Coronary artery (tissue), 2 donors: ENCODE data around the gene PSMD11.

ENCODE experiments used
- DNase-seq: peaks from one replicate; pipeline ENCODE4 v3.0.0-alpha.2; 2017; ENCODE audit warnings: low spot score
- H3K27ac ChIP-seq, 2 donors: fragments of 200-600 bp; sonication (generic); one replicate each; pipeline ENCODE4 v1.5.1; 2016 to 2019
- H3K4me3 ChIP-seq: fragments of 200-600 bp; sonication (generic); 2 replicates; pipeline ENCODE4 v1.5.1; 2016; ENCODE audit warnings: mild to moderate bottlenecking, moderate library complexity
- TF ChIP-seq, protein P1 (sequence below): fragments of 200-600 bp; sonication (generic); IDR thresholded peaks from one replicate; pipeline ENCODE4 v1.5.1; 2019; ENCODE audit warnings: antibody characterized with exemption

PSMD11 gene

GRCh38 chr17:32502013-32502412 is 57.7 kb downstream of the PSMD11 start:
- DNase-seq = no peak
- Histone ChIP-seq H3K27ac (no peak overlapping the region), H3K4me3 (no peak overlapping the region)
- TF ChIP-seq, protein P1, sequence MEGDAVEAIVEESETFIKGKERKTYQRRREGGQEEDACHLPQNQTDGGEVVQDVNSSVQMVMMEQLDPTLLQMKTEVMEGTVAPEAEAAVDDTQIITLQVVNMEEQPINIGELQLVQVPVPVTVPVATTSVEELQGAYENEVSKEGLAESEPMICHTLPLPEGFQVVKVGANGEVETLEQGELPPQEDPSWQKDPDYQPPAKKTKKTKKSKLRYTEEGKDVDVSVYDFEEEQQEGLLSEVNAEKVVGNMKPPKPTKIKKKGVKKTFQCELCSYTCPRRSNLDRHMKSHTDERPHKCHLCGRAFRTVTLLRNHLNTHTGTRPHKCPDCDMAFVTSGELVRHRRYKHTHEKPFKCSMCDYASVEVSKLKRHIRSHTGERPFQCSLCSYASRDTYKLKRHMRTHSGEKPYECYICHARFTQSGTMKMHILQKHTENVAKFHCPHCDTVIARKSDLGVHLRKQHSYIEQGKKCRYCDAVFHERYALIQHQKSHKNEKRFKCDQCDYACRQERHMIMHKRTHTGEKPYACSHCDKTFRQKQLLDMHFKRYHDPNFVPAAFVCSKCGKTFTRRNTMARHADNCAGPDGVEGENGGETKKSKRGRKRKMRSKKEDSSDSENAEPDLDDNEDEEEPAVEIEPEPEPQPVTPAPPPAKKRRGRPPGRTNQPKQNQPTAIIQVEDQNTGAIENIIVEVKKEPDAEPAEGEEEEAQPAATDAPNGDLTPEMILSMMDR = no peak

- TF ChIP-seq, protein P1 = no peak
- Histone ChIP-seq H3K4me3 (no peak overlapping the region), H3K27ac (peak overlapping the region in 1 of 2 donors; percentile 71)
- DNase-seq = no peak
Measured at GRCh38 chr17:32502710-32503109, 58.4 kb downstream of the PSMD11 start.

DNA sequence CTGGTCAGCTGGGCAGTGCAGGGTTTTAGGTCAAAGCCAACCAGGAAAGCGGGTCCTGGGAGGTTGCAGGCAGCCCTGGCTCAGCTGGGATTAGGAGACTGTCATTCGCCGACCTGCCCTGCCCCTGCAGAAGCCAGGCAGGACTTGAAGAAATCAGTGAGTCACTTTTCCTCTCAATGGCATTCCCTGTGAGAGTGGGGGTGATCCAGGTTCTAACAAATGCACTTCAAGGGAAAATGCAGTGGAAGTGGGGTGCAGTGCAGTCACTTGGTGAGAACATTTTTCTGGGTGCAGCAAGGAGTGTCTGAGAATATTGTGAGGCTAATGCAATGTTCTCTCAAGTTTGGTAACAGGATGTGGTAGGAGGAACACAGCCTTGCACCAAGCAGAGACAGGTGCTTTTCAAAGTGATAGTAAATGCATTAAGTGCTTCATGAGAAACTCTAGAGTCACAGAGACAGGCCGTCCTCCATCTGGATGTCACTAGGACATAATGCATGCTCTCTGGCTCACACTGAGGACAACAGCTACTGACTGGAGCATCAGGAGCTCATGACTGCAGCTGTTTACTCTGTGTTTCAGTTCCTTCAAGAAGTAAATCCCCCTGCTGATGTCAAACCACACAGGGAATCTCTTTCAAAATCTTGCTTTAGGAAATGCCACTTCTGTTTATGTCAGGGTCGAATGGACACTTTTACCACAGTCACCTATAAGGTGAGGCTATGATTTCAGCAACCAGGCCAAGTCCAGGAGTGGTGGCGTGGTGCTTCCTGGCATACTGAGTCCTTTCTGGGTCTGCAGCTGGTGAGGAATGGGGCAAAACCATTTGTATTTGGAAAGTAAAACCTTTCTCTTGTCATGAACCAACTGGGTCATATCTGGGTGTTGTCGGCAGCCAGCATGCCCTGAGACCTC is 59.2 kb downstream of the PSMD11 start:
- DNase-seq = no peak
- Histone ChIP-seq H3K27ac (peak overlapping the region in 1 of 2 donors; percentile 71), H3K4me3 (no peak overlapping the region)
- TF ChIP-seq, protein P1 = no peak

- H3K27ac ChIP-seq = peak overlapping the region in 1 of 2 donors; percentile 71
- no peak for DNase-seq
- TF ChIP-seq, protein P1 = no peak
- H3K4me3 ChIP-seq = no peak overlapping the region
Measured at GRCh38 chr17:32504166-32504990, 60.1 kb downstream of the PSMD11 start.

DNA sequence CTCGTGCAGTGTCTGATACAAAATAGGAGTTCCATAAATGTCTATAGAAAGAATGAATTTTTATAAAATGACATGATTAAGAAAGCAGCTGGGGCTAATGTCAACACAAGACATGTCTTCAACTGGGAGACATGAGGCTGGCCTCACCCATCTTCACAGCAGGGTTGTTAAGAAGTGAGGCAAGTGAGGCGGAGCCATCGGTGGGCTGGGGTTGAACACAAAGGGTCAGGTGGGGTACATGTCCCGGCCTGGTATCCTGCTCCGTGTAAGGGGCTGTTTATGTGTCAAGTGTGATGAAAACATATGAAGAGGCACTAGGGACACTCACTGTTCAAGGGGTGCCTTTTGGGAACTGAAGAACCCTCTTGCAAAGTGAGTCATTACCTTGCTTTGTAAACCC is 64.6 kb downstream of the PSMD11 start:
- Histone ChIP-seq H3K27ac (no peak overlapping the region), H3K4me3 (no peak overlapping the region)
- DNase-seq = no peak
- TF ChIP-seq, protein P1 = no peak

DNA sequence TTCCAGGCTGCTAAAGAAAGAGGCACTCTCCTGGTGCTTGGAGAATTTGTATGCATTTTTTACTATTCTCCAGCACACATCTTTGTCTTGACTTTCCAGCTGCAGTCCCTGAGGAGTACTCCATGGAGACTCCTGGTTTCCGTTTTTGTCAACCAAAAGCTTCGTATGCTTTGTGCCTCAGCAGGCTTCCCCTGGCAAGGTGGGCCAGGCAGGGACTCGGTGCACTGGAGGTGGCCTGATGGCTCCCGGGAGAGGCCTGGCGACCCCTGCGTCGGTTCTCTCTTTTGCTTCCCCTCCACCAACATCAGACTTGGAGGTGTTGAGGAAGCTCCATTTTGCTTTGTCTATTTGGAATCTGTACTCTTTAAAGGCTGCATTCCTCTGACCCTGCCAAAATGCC is 66.2 kb downstream of the PSMD11 start:
- TF ChIP-seq, protein P1 = no peak
- DNase-seq = no peak
- H3K27ac ChIP-seq = no peak overlapping the region
- no peak overlapping the region for H3K4me3 ChIP-seq
